Camera-type eye (tissue), 1 donor: Measurements from ENCODE around the gene YWHAG. TPM values are rescaled to one million over a fixed set of nuclear protein-coding genes. Genes with fewer than 3 reads are reported as not detected.

Experiments
- total RNA-seq: library from RNA; depleted of rRNA; stranded (reverse); fragments of >200 nt; gene quantifications from one replicate; pipeline ENCODE4 v1.2.3, GENCODE V29; 2014

YWHAG gene
- total RNA-seq = 122 TPM

DNA sequence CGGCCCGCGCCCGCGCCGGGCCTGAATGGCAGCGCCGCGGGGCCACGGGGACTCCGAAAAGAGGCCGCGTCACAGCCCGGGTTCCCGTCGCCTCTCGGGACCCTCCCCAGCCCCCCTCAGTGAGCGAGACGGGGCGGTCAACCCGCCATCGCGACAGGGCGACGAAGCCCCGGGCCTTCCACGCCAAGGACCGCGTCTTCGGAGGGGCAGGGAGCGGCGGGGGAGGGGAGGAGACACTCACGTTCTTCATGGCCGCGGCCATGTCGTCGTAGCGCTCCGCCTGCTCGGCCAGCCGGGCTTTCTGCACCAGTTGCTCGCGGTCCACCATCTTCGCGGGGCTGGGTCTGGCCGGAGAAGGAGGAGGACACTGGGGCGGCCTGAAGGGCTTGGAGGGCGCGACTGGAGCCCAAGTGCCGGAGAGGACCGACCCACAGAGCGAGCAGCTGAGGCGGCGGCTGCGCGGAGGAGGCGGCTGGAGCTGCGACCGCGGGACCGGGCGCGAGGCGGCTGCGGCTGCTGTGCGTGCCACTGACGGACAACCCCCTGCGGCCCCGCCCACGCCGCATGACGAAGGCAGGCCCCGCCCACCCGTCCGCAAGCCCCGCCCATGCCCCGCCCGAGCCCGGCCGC is at the start of gene YWHAG:
YWHAG (minus strand) TSS at position 511 of the 630 bp plus-strand sequence; CDS start at position 328, 183 bp downstream.

GRCh38 chr7:76302347-76303201 is 56.2 kb downstream of the YWHAG start, which contains the start of gene HSPB1:
TSS of gene HSPB1 (plus strand) at chr7:76302673. CDS start at chr7:76302713, 40 bp downstream.

Other genes starting within 250 kb of the YWHAG start
- gene SRRM3, start 157.1 kb downstream of the YWHAG start, total RNA-seq = 20.2 TPM
- 70.6 TPM for gene HSPB1, start 56.3 kb downstream of the YWHAG start, total RNA-seq
- gene SSC4D, start 50.7 kb upstream of the YWHAG start, total RNA-seq = 1.5 TPM
- 0.82 TPM for gene ZP3, start 66.0 kb upstream of the YWHAG start, total RNA-seq
- 11.1 TPM for gene DTX2, start 102.7 kb upstream of the YWHAG start, total RNA-seq
- gene UPK3B, start 151.6 kb upstream of the YWHAG start, total RNA-seq = 0.99 TPM
- gene SPDYE16, start 184.3 kb upstream of the YWHAG start, total RNA-seq = 1.2 TPM